Thyroid gland (tissue), 4 donors: ENCODE measurements around the gene GLT8D2.

Experiments used
- CTCF ChIP-seq, 6 experiments: fragments of 200-600 bp in 3 of 6; fragments of 450-650 bp in 3 of 6; sonication (generic) in 3 of 6; IDR thresholded peaks; one replicate each; pipeline ENCODE4 v1.5.1; 2016 to 2019; ENCODE audit warnings: antibody characterized with exemption in 6 of 6, mild to moderate bottlenecking in 2 of 6, inconsistent platforms in 1 of 6, moderate library complexity in 1 of 6
- POLR2A ChIP-seq, 2 donors: fragments of 450-650 bp; IDR thresholded peaks; one replicate each; pipeline ENCODE4 v1.6.1; 2017; ENCODE audit warnings: antibody characterized with exemption in 2 of 2, mild to moderate bottlenecking in 2 of 2, moderate library complexity in 1 of 2

DNA sequence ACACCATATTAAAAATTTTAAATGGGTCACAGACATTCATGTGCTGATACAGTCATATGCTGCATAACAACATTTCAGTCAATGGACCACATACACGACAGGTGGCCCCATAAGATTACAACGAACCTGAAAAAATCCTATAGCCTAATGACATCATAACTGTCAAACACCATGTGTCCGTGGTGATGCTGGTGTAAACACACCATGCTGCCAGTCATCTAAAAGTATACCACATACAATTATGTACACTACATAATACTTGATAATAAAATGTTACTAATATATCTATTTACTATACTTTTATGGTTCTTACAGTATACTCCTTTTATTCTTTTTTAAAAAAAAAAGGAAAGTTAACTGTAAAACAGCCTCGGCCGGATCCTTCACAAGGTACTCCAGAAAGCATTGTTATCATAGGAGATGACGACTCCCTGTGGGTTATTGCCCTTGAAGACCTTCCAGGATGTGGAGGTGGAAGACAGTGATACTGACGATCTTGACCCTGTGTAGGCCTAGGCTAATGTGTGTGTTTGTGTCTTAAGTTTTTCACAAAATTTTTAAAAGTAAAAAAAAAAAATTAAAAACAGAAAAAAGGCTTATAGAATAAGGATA, 89.3 kb downstream of the GLT8D2 start:
- TF ChIP-seq CTCF (IDR thresholded peaks at IDR 0.05), result no peak
- TF ChIP-seq POLR2A (IDR thresholded peaks at IDR 0.05), result no peak
